Measurements from ENCODE around the gene GLI2.

Gene GLI2

GRCh38 chr2:120707816-120708215, 27.9 kb upstream of the GLI2 start (continued):
- no peak for TF ChIP-seq ZNF747 (tag by site-specific recombination; IDR thresholded peaks at IDR 0.05)
- TF ChIP-seq ZNF112 (tag by site-specific recombination; IDR thresholded peaks at IDR 0.05) = no peak
- TF ChIP-seq ZNF639 (tag by site-specific recombination; IDR thresholded peaks at IDR 0.05) = no peak

- no peaks in the 10 kb centered on the region for H3K4me1 ChIP-seq (ENCODE audit: control insufficient read depth, insufficient read depth, low read length)
- H3K9me3 ChIP-seq (ENCODE audit: control insufficient read depth, insufficient read depth, low read depth, low read length) = no peaks in the 10 kb centered on the region
- POLR2A ChIA-PET = no interaction called here
- no peak overlapping the region for H3K4me3 ChIP-seq (ENCODE audit: low read depth, low read length)
- TF ChIP-seq OSR2 (tag by site-specific recombination; IDR thresholded peaks at IDR 0.05) = no peak
- TF ChIP-seq ZNF660 (tag by site-specific recombination; IDR thresholded peaks at IDR 0.05) = no peak
- no peak for TF ChIP-seq ZNF416 (tag by site-specific recombination; IDR thresholded peaks at IDR 0.05)
- TF ChIP-seq ZNF362 (tag by site-specific recombination; IDR thresholded peaks at IDR 0.05) = no peak
- no peak for TF ChIP-seq ZNF248 (tag by site-specific recombination; IDR thresholded peaks at IDR 0.05)
- TF ChIP-seq ZNF121 (tag by site-specific recombination; IDR thresholded peaks at IDR 0.05) = no peak
- no peak for TF ChIP-seq OVOL3 (tag by site-specific recombination; IDR thresholded peaks at IDR 0.05)
- no peak for TF ChIP-seq ZNF239 (tag by site-specific recombination; IDR thresholded peaks at IDR 0.05)
- TF ChIP-seq RBAK (tag by site-specific recombination; IDR thresholded peaks at IDR 0.05) = no peak
- TF ChIP-seq ZNF560 (tag by site-specific recombination; IDR thresholded peaks at IDR 0.05; ENCODE audit: borderline replicate concordance) = no peak
- no peak for TF ChIP-seq ZNF837 (tag by site-specific recombination; IDR thresholded peaks at IDR 0.05)
- no peak for TF ChIP-seq ZSCAN5A (tag by site-specific recombination; IDR thresholded peaks at IDR 0.05)
- H3K27ac ChIP-seq (ENCODE audit: extremely low read depth, low read depth, low read length) = no peak overlapping the region
- no peaks in the 10 kb centered on the region for H3K36me3 ChIP-seq (ENCODE audit: control insufficient read depth in 2 of 2, insufficient read depth in 1 of 2, low read length in 2 of 2)
- CTCF ChIA-PET = interaction anchor here (0.8 kb wide), 1 partner anchor 77 kb away, joined by 3 read pairs; no protein-coding TSS in a partner anchor
These were observed 26.6 kb upstream of the GLI2 start for GRCh38 chr2:120708944-120709607.

GRCh38 chr2:120709608-120710041, 26.0 kb upstream of the GLI2 start:
- H3K9me3 ChIP-seq (ENCODE audit: control insufficient read depth, insufficient read depth, low read depth, low read length) = no peaks in the 10 kb centered on the region
- H3K4me3 ChIP-seq (ENCODE audit: low read depth, low read length) = no peak overlapping the region
- ChIA-PET CTCF (interaction anchor here (0.8 kb wide), 1 partner anchor 76 kb away, joined by 3 read pairs; no protein-coding TSS in a partner anchor), POLR2A (no interaction called here)
- no peak overlapping the region for H3K27ac ChIP-seq (ENCODE audit: extremely low read depth, low read depth, low read length)
- H3K4me1 ChIP-seq (ENCODE audit: control insufficient read depth, insufficient read depth, low read length) = no peaks in the 10 kb centered on the region
- H3K36me3 ChIP-seq (ENCODE audit: control insufficient read depth in 2 of 2, insufficient read depth in 1 of 2, low read length in 2 of 2) = no peaks in the 10 kb centered on the region
- TF ChIP-seq ZNF394 (tag by site-specific recombination; IDR thresholded peaks at IDR 0.05; ENCODE audit: borderline replicate concordance) (no peak), ZNF677 (tag by site-specific recombination; IDR thresholded peaks at IDR 0.05) (no peak), ZNF585B (tag by site-specific recombination; IDR thresholded peaks at IDR 0.05) (no peak), GLI2 (tag by site-specific recombination; IDR thresholded peaks at IDR 0.05; ENCODE audit: borderline replicate concordance, low read depth) (no peak), ZNF670 (tag by site-specific recombination; IDR thresholded peaks at IDR 0.05; ENCODE audit: low read depth) (no peak), ZNF366 (tag by site-specific recombination; conservative IDR thresholded peaks at IDR 0.05) (no peak), PRDM4 (tag by site-specific recombination; IDR thresholded peaks at IDR 0.05) (no peak), TCF7L2 (IDR thresholded peaks at IDR 0.05; ENCODE audit: borderline replicate concordance, low read depth, low read length) (no peak), ZNF76 (tag by site-specific recombination; IDR thresholded peaks at IDR 0.05; ENCODE audit: borderline replicate concordance, low read depth) (no peak), ZNF624 (tag by site-specific recombination; IDR thresholded peaks at IDR 0.05) (no peak), ZNF335 (tag by site-specific recombination; conservative IDR thresholded peaks at IDR 0.05) (no peak)
